GM12878 (cell line): ENCODE data around the gene FRYL. TPM values are rescaled to one million over a fixed set of nuclear protein-coding genes. Genes with fewer than 3 reads are reported as not detected.

Source experiments
- ATAC-seq: fragments of 200-7000 bp; cut with Tn5 transposase; 3 replicates; pipeline ENCODE4 v1.9.1; 2020; ENCODE audit warnings: mild to moderate bottlenecking, moderate library complexity
- BruUV-seq: library from RNA; stranded (reverse); fragments of 400-500 nt; replicated peaks from 2 replicates; lab custom pipeline; 2021; lab: Mats Ljungman, UMichigan
- CTCF ChIA-PET: fragments of 300-600 bp; sonication (Branson Sonifier 250); formaldehyde crosslinking; extraction: SDS; loops from one replicate; lab custom pipeline; 2021; ENCODE audit warnings: inconsistent platforms; lab: Yijun Ruan, JAX
- POLR2A ChIA-PET: fragments of 350-600 bp; formaldehyde crosslinking; extraction: SDS; loops from one replicate; lab custom pipeline; 2021; ENCODE audit warnings: inconsistent platforms; lab: Charles Lee
- RAD21 ChIA-PET: fragments of 300-600 bp; sonication (Branson Sonifier 250); formaldehyde crosslinking; loops from one replicate; lab custom pipeline; 2023; ENCODE audit warnings: antibody characterized with exemption; ENCODE audit not compliant: unreplicated experiment; lab: Charles Lee
- SMC1A ChIA-PET: fragments of 300-600 bp; sonication (Branson Sonifier 250); formaldehyde crosslinking; loops from one replicate; lab custom pipeline; 2023; ENCODE audit not compliant: unreplicated experiment, uncharacterized antibody; lab: Charles Lee
- DNase-seq: peaks from one replicate; pipeline ENCODE4 v3.0.0-alpha.2; 2011; ENCODE audit warnings: low read depth, low spot score
- FAIRE-seq: peaks from 3 replicates; lab custom pipeline; 2011; peaks lifted over from hg19 to GRCh38; lab: Jason Lieb, UNC
- H2AFZ ChIP-seq: 2 replicates; pipeline ENCODE4 v1.6.0; 2011; ENCODE audit warnings: low read depth, low read length, control low read depth; ENCODE audit not compliant: control insufficient read depth
- H3K27ac ChIP-seq: 2 replicates; pipeline ENCODE4 v1.5.1; 2011; ENCODE audit warnings: control low read depth; ENCODE audit not compliant: control insufficient read depth, insufficient read depth
- H3K27me3 ChIP-seq, 2 experiments: replicated peaks in 1 of 2; 2 replicates each; pipeline versions ENCODE4 v1.6.0 to v1.6.1; 2011; ENCODE audit warnings: low read length in 1 of 2; ENCODE audit not compliant: control insufficient read depth in 2 of 2, insufficient read depth in 2 of 2
- H3K36me3 ChIP-seq, 2 experiments: 2 replicates each; pipeline ENCODE4 v1.5.1; 2011; ENCODE audit warnings: low read length in 1 of 2; ENCODE audit not compliant: control insufficient read depth in 2 of 2, insufficient read depth in 2 of 2
- H3K4me1 ChIP-seq: 2 replicates; pipeline ENCODE4 v1.6.1; 2011; ENCODE audit warnings: mild to moderate bottlenecking, low read length, moderate library complexity, mixed read lengths; ENCODE audit not compliant: control insufficient read depth, insufficient read depth
- H3K4me2 ChIP-seq: 2 replicates; pipeline ENCODE4 v1.6.0; 2011; ENCODE audit warnings: control low read depth; ENCODE audit not compliant: control insufficient read depth, insufficient read depth
- H3K4me3 ChIP-seq: fragments of 200-600 bp; sonication (generic); 2 replicates; pipeline ENCODE4 v1.5.1; 2016
- H3K79me2 ChIP-seq: 2 replicates; pipeline ENCODE4 v1.6.0; 2011; ENCODE audit warnings: low read length; ENCODE audit not compliant: control insufficient read depth, insufficient read depth
- H3K9ac ChIP-seq: 2 replicates; pipeline ENCODE4 v1.8.0; 2011; ENCODE audit warnings: low read length, control low read depth, mixed read lengths; ENCODE audit not compliant: control insufficient read depth, insufficient read depth
- H3K9me3 ChIP-seq: replicated peaks from 3 replicates; pipeline ENCODE4 v1.5.1; 2011; ENCODE audit warnings: mild to moderate bottlenecking, low read length; ENCODE audit not compliant: control insufficient read depth, insufficient read depth
- H4K20me1 ChIP-seq: 2 replicates; pipeline ENCODE4 v1.6.0; 2011; ENCODE audit not compliant: control insufficient read depth, insufficient read depth
- ASH2L ChIP-seq: fragments of 300-600, 200-600 bp; sonication (generic); IDR thresholded peaks from 2 replicates; pipeline ENCODE4 v1.6.1; 2017; ENCODE audit warnings: low read depth, mild to moderate bottlenecking, borderline replicate concordance
- BCL11A ChIP-seq: IDR thresholded peaks from 2 replicates; pipeline ENCODE4 v1.6.1; 2011; ENCODE audit warnings: low read depth, low read length
- ETV6 ChIP-seq, 2 experiments: fragments of 450-650 bp in 1 of 2; IDR thresholded peaks in 1 of 2; conservative IDR thresholded peaks in 1 of 2; 2 replicates each; pipeline ENCODE4 v1.6.1; 2014; ENCODE audit warnings: antibody characterized with exemption in 1 of 2, borderline replicate concordance in 1 of 2, low read depth in 1 of 2, mild to moderate bottlenecking in 1 of 2, moderate library complexity in 1 of 2
- HDAC2 ChIP-seq: fragments of 200-600 bp; sonication (generic); IDR thresholded peaks from 2 replicates; pipeline ENCODE4 v1.6.1; 2017
- IKZF2 ChIP-seq, 2 experiments: fragments of 450-650 bp; IDR thresholded peaks; 2 replicates each; pipeline ENCODE4 v1.6.1; 2017; ENCODE audit warnings: mild to moderate bottlenecking in 2 of 2, moderate library complexity in 2 of 2
- IRF4 ChIP-seq: IDR thresholded peaks from 2 replicates; pipeline ENCODE4 v1.6.1; 2011; ENCODE audit warnings: low read depth, low read length
- MYB ChIP-seq: fragments of 150-350 bp; IDR thresholded peaks from 2 replicates; pipeline ENCODE4 v1.6.1; 2014; ENCODE audit warnings: mild to moderate bottlenecking, low read depth, low read length, borderline replicate concordance
- NFXL1 ChIP-seq: fragments of 450-650 bp; IDR thresholded peaks from 2 replicates; pipeline ENCODE4 v1.6.1; 2017; ENCODE audit warnings: antibody characterized with exemption, mild to moderate bottlenecking, borderline replicate concordance
- NFYB ChIP-seq: IDR thresholded peaks from 2 replicates; pipeline ENCODE4 v1.6.1; 2011; ENCODE audit warnings: low read depth, mild to moderate bottlenecking, low read length, improper control_type of control experiment, moderate library complexity; ENCODE audit not compliant: insufficient read depth
- POLR2A ChIP-seq: IDR thresholded peaks from 2 replicates; pipeline ENCODE4 v1.6.1; 2011; ENCODE audit warnings: low read depth, mild to moderate bottlenecking, low read length
- RCOR1 ChIP-seq: conservative IDR thresholded peaks from 2 replicates; pipeline ENCODE4 v1.6.1; 2012; ENCODE audit warnings: low read depth, low read length, improper control_type of control experiment
- SMC3 ChIP-seq: IDR thresholded peaks from 2 replicates; pipeline ENCODE4 v1.6.1; 2011; ENCODE audit warnings: low read length, improper control_type of control experiment, borderline replicate concordance
- TCF3 ChIP-seq: IDR thresholded peaks from 2 replicates; pipeline ENCODE4 v1.6.1; 2012; ENCODE audit warnings: low read depth, mild to moderate bottlenecking, low read length, borderline replicate concordance; ENCODE audit not compliant: insufficient read depth
- TCF7 ChIP-seq: IDR thresholded peaks from 2 replicates; pipeline ENCODE4 v1.6.1; 2014; ENCODE audit warnings: antibody characterized with exemption, borderline replicate concordance
- YY1 ChIP-seq: IDR thresholded peaks from 2 replicates; pipeline ENCODE4 v1.6.1; 2011; ENCODE audit warnings: low read depth, mild to moderate bottlenecking, low read length
- ZBED1 ChIP-seq: IDR thresholded peaks from 2 replicates; pipeline ENCODE4 v1.6.1; 2016; ENCODE audit warnings: borderline replicate concordance
- ZNF207 ChIP-seq: fragments of 450-650 bp; IDR thresholded peaks from 2 replicates; pipeline ENCODE4 v1.6.1; 2014; ENCODE audit warnings: antibody characterized with exemption, mild to moderate bottlenecking, borderline replicate concordance
- ZNF217 ChIP-seq: fragments of 450-650 bp; IDR thresholded peaks from 2 replicates; pipeline ENCODE4 v1.6.1; 2017; ENCODE audit warnings: antibody characterized with exemption, mild to moderate bottlenecking
- WGBS: methylation state at CpG from one replicate; pipeline ENCODE4 v1.1.6; 2016; ENCODE audit warnings: low lambda C conversion rate; ENCODE audit not compliant: insufficient replicate concordance, insufficient coverage; ENCODE audit errors: missing lambda C conversion rate; 5-methylcytosine and 5-hydroxymethylcytosine counted together
- in situ Hi-C: fragments of 300-500 bp; cut with MboI; formaldehyde crosslinking; loops from 9 replicates; pipeline ENCODE4 v1.14.3; 2018; ENCODE audit warnings: mixed read lengths
- intact Hi-C: fragments of 100-400 bp; cut with micrococcal nuclease; formaldehyde crosslinking; loops from one replicate; pipeline ENCODE4 v1.14.2; 2022; ENCODE audit not compliant: unreplicated experiment
- polyA plus RNA-seq, 11 experiments: library from polyadenylated mRNA; depleted of rRNA in 4 of 11; unstranded in 6 of 11; stranded (reverse) in 5 of 11; fragments of >200 nt; fragmentation: Nextera tagmentation in 4 of 11; fragmentation: Illumina TruSeq in 1 of 11; extraction: Ambion mirVana in 4 of 11; extraction: Trizol in 1 of 11; gene quantifications; 1 replicate in 1 of 11; 2 replicates in 10 of 11; pipeline versions ENCODE4 v1.2.1 to v1.2.3, GENCODE V29; 2011 to 2016; ENCODE audit warnings: inconsistent platforms in 2 of 11, missing spikeins in 2 of 11, low read depth in 1 of 11
- total RNA-seq, 4 experiments: library from RNA; depleted of rRNA in 3 of 4; stranded (reverse); fragments of >200 nt in 3 of 4; fragmentation: Illumina TruSeq in 1 of 4; extraction: Trizol in 1 of 4; gene quantifications; 2 replicates each; pipeline versions ENCODE4 v1.2.1 to v1.2.3, GENCODE V29; 2013 to 2021
- TF ChIP-seq, protein P1 (sequence below): IDR thresholded peaks from 2 replicates; pipeline ENCODE4 v1.6.1; 2011; ENCODE audit warnings: low read depth, mild to moderate bottlenecking, low read length, moderate library complexity, borderline replicate concordance; ENCODE audit errors: extremely low read depth

FRYL gene
- total and polyA plus RNA-seq, 10 of the 15 experiments (the other 5 are each of a cell fraction or from before 2014, with no cell fraction given) = 10.3 to 50.6 (median 28.7) TPM

DNA sequence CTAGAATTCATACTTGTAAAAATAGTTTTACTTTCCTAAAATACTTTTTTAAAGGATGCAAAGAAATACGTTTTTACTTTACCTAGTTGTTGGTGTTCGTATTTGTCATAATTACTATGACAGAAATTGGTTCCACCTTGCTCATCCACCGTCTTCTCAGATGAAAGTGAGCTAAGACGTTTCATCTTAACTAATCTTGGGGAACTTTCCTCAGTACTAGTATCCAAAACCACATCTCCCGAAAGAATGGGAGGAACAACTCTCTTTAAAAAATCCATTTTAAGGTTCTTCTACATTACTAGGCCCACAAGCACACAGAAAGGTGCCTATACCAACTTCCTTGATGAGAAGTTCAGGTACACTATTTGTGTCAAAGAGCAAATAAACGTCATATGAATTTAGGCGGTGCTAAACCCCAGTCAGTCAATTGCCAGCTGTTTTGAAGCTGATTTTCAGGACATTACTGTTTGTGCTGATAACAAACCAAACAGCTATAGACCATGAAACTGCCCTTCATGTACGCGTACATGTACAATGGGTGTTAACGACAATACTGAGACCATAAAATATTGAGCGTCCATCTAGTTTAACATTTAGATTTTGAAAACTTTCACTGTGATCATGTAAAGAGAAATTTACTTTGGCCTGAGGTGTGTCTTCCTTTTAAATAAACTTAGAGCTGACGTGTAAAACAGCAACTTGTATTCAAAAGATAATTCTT lies 99.1 kb downstream of the FRYL start:
- no peak for ATAC-seq
- H2AFZ ChIP-seq = no peak overlapping the region
- no TSS peak for BruUV-seq
- no peak overlapping the region for H3K4me3 ChIP-seq
- 71% methylated on average over 12 of the region's 12 CpGs for WGBS
- H3K4me1 ChIP-seq = peaks cover 13% of the 10 kb centered on the region
- ChIA-PET CTCF (interaction anchor here (0.6 to 4.1 kb wide), 16 partner anchors 10 to 234 kb away, joined by 3 to 57 read pairs (median 3); partner anchors contain the start of gene FRYL), SMC1A (interaction anchor here (0.7 to 4.0 kb wide), 6 partner anchors 13 to 102 kb away, joined by 3 to 36 read pairs (median 6); no protein-coding TSS in a partner anchor), POLR2A (interaction anchor here (1.6 kb wide), 1 partner anchor 100 kb away, joined by 5 read pairs; no protein-coding TSS in a partner anchor), RAD21 (interaction anchor here (1.5 to 3.5 kb wide), 4 partner anchors 13 to 226 kb away, joined by 3 to 26 read pairs (median 6); partner anchors contain the start of gene OCIAD2)
- no peak overlapping the region for H3K4me2 ChIP-seq
- no peaks in the 10 kb centered on the region for H4K20me1 ChIP-seq
- DNase-seq = no peak
- peaks cover 15% of the 10 kb centered on the region for H3K79me2 ChIP-seq
- H3K9ac ChIP-seq = no peak overlapping the region
- intact Hi-C loops (loop anchor here (5.0 kb wide), 2 partner anchors 96 to 226 kb away; partner anchors contain the start of gene OCIAD2), in situ Hi-C loops (no loop called here)
- FAIRE-seq = no peak
- no peaks in the 10 kb centered on the region for H3K27me3 ChIP-seq
- no peak overlapping the region for H3K27ac ChIP-seq
- H3K9me3 ChIP-seq = peaks cover 2% of the 10 kb centered on the region; the same call in 2 of the 3 replicates
- H3K36me3 ChIP-seq = 0 out of 4 replicates have a peak, but pooled peaks cover 0 to 3% of the 10 kb centered on the region in 2 experiments
- no peak for TF ChIP-seq ZBED1
- no peak for TF ChIP-seq IRF4
- TF ChIP-seq ASH2L = no peak
- TF ChIP-seq MYB = no peak
- TF ChIP-seq, protein P1, sequence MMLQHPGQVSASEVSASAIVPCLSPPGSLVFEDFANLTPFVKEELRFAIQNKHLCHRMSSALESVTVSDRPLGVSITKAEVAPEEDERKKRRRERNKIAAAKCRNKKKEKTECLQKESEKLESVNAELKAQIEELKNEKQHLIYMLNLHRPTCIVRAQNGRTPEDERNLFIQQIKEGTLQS = no peak
- no peak for TF ChIP-seq NFYB
- TF ChIP-seq SMC3 = no peak
- no peak for TF ChIP-seq ZNF207
- no peak for TF ChIP-seq YY1
- TF ChIP-seq HDAC2 = no peak
- TF ChIP-seq IKZF2 (IDR thresholded peaks at IDR 0.05) = no peak
- TF ChIP-seq BCL11A = no peak
- TF ChIP-seq TCF3 = no peak
- no peak for TF ChIP-seq ETV6 (conservative IDR thresholded peaks at IDR 0.05 in 1 of 2, IDR thresholded peaks at IDR 0.05 in 1 of 2; ENCODE audit: borderline replicate concordance in 1 of 2, low read depth in 1 of 2)
- TF ChIP-seq NFXL1 = no peak
- no peak for TF ChIP-seq RCOR1
- no peak for TF ChIP-seq POLR2A
- no peak for TF ChIP-seq TCF7
- no peak for TF ChIP-seq ZNF217
